NCI-H524 treated with DMSO at 0.1 percent for 48 hours (cell line): ENCODE data around the gene BMPER.
A peak's percentile ranks its signal among the peaks of the same experiment; 100 is the strongest.

ENCODE experiments used
- DNase-seq: peaks from one replicate; lab custom pipeline; 2025; lab: John Stamatoyannopoulos, UW

Gene BMPER

DNA sequence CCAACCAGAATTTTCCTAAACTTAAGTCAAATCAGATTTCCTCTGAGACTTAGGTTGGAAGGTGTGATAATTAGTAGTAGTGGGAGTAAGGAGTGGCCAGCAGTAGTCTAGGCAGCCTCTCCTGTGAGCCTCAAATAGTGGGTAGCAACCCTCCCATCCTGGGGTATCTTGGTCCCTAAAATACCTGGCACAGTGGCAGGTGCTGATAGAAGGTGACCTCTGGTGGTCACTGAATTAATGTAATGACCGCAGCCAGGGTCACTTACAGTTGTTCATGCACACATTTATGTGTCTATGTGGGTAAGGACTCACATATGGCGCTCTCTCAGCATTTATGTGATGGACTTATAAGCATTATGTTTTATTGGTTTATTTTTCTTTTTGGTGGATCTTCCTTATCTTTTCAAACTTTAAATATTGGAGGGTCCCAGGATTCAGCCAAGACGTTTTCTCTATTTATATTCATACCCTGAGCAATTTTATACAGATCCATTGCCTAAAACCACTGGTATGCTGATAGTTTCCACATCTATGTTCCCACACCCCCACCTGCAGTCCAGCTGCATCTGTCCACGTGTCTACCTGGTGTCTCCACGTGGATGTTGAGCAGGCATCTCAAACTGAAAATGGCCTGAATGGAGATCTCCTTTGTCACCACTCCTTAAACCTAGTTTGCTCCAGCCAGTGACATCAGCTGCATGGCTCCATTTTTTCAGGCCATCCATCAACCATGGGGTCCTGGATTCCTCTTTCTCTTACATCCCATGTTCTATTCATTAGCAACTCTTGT, 18.3 kb downstream of the BMPER start:
- no peak for DNase-seq

DNA sequence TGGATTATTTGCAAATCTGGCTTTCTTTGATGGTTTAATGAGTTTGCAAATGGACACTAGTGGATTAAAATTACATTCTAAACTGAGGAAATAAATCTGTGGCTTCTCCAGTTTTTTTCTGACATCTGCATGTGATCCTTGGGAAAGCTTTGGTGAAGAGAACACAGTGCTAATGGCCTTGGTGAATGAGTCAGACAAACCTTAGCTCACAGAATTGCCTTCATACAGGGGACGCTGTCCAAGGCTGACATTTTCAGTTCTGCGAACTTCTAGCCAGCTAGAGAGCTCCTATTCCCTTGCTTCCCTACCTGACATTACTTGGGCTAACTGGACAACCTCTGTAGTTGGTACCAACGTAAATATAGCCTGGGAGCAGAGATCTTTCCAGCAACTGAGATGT, 21.2 kb downstream of the BMPER start:
- DNase-seq: no peak

DNA sequence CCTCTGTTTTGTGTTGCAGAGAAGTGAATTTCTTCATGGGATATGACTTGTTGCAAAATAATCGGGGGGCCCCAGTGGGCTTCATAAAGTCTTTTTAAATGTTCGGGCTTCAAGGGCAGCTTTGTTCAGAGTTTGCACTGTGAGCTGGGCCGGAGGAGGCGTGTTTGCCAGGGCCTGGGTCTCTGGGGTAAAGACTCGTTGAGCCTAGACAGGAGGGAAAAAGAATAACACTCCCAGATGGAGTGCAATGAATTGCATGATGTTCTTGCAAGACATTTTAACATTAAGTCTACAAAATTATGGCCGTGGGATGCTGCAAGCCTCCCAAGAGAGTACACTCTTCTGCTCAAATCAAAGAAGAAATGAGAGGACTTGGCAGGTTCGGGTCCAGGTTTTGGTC, 23.6 kb downstream of the BMPER start:
- DNase-seq: no peak

DNA sequence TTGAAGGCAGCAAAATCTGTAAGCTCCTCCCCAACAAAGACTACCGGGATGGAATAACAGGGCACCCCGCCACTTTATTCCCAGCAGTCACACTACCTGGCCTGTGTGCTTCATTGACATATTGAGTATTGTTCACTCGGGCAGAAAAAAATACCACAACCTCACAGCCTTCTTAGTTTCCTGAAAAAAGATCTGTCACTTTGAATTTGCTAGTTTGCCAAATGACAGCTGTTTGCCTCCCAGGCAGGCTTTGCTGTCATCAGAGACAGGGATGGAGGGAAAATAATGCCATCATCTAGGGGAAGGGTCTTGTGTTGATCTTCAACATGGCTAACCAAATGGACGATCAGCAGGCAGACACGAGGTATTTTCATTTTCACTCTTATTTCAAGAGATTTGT, 26.9 kb downstream of the BMPER start:
- no peak for DNase-seq

DNA sequence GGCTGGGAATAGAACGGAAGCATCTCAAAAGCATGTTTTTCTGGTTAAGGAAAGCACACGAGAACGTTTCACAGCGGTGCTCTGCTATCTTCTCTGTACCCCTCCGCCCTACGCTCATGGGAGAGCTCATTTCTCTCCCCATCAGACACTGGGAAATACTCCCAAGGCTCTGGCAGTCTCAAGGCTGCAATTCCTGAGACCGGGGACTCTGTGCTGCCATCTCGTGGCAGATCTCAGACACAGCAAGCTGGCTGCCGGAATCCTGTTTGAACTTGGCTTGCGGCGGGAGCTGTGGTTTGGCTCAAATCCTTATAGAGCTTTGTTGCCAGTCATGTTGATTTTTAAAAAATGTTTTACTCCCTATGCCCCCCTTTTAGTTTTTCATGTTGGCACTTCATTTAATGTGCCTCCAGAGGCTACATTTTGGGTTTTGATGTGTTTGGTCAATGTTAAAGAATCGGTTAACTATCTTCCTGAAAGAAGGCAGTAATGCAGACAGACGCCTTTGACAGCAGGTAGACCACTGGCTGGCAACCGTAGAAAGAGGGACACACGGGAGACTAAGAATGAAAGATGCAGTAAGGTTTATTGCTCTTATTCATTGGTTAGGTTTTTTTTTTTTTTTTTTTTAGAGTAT, 27.6 kb downstream of the BMPER start:
- peak; percentile 11 for DNase-seq

DNA sequence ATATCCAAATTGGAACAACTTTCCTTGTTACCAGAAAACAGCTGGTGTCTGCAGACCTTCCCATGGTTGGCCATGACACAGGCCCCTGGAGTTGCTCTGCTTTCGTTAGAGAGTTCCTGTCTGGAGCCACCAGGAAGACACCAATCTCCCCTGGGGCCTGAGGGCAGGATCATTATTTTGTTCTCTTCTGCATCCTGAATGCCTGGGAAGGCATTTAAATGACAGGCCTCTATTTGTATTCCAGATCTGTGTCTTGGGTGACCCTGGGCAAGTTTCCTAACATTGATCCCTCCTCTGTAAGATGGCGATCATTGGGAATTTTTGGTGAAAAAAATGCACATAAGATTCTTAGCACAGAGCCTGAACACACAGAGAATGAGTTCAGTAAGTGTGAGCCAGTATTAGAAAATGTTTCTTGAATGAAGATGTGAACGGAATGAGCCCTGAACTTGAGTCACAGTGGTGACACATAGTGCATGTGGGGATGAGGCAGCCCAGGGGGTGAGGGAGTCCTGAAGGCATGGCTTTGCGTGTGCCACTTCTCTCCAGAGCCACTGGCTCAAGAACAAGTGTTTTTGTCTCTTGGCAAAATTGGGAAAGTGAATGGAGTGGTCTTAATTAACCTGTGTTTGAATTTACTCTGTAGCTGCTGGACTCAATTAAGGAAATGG, 28.4 kb downstream of the BMPER start:
- no peak for DNase-seq

DNA sequence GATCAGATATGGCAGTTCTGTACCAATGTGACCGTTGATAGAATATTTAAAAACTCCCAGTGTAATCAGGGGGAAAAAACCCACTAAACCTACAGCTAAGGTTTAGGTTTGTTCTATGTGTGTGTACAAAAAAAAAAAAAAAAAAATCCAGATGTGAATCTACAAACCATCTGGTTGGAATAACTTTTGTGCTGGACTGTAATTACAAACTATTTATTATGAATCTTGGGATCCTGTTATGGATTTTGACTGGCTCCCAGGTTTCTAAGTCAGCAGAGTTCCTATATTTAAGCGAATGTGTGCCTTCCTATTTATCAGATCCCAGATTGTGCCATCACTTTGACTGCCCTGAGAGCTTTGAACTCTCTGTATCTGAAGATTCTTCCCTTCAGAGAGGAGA, 29.1 kb downstream of the BMPER start:
- no peak for DNase-seq

DNA sequence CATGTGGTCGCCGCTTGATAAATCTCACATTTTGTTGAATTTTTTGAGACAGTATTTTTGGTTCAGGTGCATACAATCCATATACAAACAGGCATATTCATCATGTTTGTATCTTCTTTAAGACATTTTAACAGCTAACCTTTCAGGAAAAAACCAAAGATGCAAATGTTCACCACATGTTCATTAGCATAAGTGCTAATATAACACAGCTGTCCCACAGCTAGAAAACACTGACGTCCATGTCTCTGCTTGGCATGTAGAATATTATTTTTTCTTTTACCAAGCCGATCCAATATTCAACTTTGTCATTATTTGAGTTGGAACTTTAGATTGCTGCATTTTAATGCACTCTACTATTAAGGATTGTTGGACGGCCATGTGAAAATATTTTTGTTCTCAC, 31.2 kb downstream of the BMPER start:
- DNase-seq: no peak

DNA sequence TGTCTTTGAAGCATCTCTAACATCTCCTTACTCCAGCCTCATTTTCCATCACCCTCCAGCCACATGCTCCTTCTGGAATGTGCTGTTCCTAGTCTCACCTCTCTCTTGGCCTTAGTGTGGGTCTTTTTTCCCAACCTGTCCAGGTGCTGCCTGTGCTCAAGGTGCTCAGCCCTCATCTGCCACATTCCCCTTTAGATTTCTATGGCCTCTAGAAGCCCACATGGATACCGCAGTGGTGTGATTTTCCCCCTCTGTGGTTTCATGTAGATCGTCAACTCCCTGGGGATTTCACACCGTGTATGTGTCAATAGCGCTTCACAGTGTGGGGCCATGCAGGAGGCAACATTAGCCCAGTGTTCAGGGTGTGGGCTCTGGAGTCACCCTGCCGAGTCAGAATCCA, 32.5 kb downstream of the BMPER start:
- no peak for DNase-seq

DNA sequence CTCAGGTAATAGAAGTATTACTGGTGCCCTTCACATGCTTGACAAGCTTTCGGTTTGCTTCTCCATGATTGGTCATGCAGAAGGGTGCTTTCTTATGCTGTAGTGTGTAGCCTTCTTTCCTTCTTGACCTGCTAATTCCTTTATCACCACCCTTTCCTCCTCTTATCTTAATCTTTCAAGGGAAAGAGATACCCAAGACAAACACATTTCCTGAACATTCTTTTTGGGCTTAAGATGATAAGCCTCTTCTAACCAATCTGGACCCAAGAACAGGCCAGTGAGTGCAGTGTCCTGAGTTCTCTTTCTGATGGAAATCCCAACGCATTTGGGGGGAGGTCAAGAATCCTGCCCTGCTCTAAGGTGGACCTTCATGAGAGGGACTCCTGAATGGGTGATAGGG, 33.8 kb downstream of the BMPER start:
- DNase-seq: no peak

DNA sequence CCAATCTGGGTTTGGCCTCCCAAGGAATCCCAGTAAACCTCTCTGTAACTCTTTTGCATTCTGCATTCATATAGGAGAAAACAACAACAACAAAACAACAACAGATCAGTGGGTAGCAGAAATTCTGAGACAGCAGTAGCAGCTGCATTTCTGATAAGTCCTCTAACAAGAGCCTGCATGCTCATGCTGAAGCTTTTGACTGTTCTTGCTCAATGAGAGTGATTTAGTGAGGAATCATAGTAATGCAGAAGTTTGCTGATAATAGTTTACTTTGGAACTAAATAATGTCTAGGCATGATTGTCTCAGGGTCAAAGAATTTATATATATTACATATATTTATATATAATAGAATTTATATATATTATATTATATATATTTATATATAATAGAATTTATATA, 35.2 kb downstream of the BMPER start:
- no peak for DNase-seq

DNA sequence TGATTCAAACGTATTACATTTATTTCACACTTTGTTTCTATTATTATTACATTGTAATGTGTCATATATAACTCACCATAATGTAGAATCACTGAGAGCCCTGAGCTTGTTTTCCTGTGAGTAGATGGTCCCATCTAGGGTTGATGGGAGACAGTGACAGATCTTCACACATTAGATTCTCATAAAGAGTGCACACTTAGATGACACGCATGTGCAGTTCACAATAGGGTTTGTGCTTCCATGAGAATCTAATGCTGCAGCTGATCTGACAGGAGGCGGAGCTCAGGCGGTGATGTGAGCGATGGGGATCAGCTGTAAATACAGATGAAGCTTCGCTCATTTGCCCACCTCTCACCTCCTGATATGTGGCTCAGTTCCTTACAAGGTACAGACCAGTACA, 36.1 kb downstream of the BMPER start:
- no peak for DNase-seq

DNA sequence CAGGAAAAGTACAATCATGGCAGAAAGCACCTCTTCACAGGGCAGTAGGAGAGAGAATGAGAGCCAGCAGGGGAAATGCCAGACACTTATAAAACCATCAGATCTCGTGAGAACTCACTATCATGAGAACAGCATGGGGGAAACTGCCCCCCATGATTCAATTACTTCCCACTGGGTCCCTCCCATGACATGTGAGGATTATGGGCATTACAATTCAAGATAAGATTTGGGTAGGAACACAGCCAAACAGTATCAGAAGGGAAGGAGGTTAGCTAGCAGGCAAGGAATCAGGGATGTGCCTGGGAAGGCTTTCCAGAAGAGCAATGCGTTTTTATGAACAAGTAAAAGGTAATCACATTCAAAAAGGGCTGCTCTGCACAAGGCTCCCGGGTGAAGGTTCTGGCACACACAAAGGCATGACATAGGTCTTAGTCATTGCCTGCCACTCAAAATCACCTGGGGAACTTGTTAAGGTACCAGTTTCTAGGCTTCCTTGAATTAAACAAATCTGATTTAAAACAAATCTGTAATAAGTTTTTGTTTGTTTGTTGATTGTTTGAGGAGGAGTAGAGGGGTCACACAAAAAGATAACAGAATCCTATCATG, 40.9 kb downstream of the BMPER start:
- no peak for DNase-seq

DNA sequence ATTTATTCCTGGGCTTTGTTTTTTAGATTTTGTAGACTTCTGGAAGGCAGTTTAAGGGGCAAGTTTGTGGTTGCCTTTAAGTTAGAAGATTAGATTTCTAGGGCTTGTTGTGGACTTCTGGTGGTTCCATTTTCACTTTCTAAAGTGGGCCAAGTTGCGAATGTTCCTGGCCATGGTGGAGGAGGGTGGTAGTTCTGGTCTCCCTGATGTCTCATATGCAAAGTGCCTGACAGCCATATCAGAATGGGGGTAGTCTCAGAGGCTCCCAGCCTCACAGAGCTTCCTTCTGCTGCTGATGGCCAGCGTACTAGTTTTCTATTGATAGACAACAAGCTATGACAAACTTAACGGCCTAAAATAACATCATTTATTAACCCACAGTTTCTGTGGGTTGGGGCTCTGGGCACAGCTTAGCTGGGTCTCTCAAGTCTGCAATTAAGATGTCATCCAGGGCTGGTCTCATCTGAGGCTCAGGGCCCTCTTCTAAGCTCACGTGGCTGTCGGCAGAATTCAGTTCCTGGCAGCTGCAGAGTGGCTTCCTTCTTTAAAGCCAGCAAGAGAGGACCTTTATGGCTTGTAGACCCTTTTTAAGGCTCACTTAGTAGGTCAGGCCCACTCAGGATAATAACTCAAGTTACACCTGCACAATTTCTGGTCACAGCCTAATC, 44.8 kb downstream of the BMPER start:
- no peak for DNase-seq

DNA sequence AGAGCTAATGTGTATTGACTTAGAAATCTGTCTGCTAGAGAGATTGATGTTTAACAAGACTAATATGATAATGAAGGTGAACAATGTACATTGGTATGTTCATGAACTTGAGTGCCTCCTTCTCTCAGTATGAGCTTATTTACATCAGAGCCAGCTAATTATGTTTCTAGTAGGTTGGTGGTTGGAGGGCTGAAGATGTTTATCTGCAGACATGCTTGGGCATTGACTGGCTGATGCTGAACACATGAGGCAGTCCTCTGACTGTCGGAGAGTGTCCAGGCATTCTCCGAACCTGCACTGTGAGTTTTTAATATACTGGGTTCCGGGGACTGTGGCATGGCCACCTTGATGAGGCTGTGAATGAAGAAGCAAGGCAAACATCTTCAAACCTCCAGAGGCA, 47.5 kb downstream of the BMPER start:
- no peak for DNase-seq

DNA sequence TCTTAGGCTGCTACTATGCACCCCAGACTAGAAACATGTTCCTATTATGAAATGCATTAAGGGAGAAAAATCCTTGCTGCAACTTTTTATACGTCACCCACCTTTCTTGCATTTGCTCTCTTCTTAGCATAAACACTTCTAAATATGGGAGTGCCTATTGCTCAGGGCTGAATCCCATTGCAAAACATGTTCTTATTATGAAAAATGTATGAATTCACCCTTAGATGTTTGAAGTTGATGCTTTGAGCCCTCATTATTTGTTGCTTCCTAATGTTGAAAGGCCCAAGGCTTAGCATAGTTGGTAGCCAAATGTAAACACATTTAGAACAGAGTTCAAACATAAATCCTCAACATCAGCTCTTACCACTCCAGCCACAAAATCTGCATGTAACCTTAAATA, 52.8 kb downstream of the BMPER start:
- DNase-seq: no peak

DNA sequence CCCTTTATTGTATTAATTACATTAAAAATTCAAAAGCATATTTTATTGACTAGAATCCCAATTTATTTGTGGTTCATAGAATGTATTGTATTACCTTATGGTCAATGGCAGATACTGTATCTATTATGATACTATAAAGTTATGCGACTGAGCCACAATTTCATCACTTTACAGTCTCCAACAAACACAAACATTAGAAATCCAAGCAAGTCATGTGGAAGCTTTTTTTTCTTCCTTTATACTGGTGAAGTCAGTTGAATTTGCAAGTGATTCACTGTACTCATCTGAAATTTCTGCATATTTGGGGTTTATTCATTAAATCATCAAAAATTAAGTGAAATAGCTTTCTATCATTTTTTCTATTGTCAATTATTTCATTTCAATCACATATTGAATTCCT, 54.3 kb downstream of the BMPER start:
- DNase-seq: no peak

DNA sequence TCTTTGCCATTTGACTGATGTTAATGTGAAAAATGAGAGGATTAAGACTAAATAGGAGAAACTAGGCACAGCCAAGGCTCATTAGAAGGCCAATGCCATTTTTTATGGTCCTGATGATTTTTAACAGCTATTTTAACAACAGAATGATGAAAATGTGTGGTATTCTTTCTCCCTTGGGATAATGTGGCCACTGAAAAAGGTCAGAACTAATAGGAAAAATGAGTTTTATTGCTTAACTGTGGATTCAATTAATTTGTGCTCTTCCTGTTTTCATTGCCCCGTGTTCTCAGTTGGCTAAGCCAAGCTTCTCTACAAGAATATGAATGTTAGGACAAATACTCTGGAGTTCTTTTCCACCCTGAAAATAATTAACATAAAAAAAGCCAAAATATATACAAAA, 56.6 kb downstream of the BMPER start:
- no peak for DNase-seq

DNA sequence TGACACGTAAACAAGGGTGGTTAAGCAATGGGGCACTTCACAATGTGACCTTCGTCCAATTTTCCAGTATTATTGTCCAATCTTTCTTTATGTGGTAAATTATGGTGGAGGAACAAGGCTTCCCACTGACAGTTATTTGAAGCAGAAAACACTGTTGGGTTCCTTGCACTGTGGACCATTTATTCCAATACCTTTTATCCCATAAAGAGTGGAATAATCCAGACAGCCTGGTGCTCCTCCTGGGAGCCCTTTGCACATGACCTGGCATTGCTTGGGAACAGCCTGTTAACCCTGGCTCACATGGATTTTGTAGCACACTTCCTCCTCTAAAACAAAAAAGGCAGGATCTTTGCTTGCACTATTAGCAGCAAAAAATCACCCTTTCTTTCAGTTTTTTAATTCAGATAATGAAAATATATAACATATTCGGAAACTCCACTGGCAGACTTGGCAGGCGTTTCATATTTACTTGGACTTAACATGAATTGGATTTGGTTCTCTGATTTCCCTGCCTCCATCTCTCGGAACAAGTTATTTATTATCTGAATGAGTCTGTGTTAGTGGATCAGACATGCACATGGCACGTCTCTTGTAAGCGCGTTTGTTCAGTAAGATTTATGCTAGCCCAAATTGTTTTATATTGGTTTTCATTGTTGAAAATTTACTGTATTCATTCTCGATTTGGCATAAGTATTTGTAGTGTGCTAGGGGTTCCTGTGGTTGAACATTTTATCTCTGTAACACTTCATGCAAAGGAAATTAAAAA, 59.3 kb downstream of the BMPER start:
- DNase-seq: no peak

DNA sequence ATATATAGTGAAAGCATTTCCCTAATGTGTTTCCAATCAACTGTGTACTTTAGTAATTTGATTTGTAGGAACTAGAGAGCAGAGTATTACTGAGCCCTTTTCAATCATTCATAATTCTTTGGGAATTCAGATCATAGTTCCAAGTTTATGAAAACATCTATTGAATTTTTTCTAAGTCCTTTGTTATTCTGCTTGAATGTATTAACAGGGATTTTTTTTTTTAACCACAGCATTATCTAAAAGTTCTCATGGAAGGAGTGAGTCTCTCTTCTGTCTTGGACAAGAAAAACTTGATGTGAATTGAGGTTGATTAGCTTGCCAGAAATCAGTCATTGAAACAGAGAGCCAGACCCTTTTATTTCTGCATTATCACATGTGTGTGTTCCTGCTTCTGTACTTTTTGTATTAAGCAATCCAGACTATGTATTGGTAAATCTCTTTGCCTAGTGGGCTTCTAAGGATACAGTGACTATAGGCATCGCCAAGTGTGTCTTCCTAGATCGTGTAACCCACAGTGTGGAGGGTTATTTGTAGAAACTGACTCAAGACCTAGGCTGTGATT, 59.9 kb downstream of the BMPER start:
- DNase-seq: no peak

DNA sequence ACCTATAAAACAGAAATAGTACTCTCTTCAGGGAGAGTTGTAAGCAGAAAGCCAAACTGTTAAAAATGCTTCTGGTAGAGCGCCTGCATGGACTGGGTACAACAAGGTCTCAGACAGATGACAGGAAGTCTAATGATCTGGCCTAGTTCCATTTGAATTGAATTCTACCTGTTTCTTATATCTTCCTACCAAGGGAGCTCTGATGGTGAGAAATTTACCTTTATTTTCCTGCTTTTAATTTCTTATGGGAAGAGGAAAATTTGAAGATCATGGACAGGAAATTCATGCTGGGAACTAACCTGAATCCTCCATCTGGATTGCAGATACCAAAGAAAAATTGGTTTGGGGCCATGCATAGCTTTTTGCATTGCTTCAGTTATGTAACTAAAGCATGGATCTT, 63.3 kb downstream of the BMPER start:
- DNase-seq: no peak
